CD1c-positive myeloid dendritic cell (primary cell): ENCODE results near the gene ATP9B.

Experiments used
- DNase-seq: peaks from one replicate; pipeline ENCODE4 v3.0.0-alpha.2; 2016; ENCODE audit errors: extremely low spot score

The ATP9B gene

GRCh38 chr18:79396431-79397246 is 327.4 kb downstream of the ATP9B start:
- peak; percentile 43 for DNase-seq

GRCh38 chr18:79397247-79397829 is 328.1 kb downstream of the ATP9B start:
- DNase-seq, result no peak

- DNase-seq, result no peak
Observed at GRCh38 chr18:79397830-79398761, 328.9 kb downstream of the ATP9B start.

- DNase-seq, result peak; percentile 25
Observed at GRCh38 chr18:79399275-79400081, 330.3 kb downstream of the ATP9B start.

- DNase-seq, result peak; percentile 68
Observed at GRCh38 chr18:79400091-79400590, 330.9 kb downstream of the ATP9B start.

- DNase-seq, result peak; percentile 15
Observed at GRCh38 chr18:79400591-79401381, 331.6 kb downstream of the ATP9B start.

- DNase-seq, result no peak
Observed at GRCh38 chr18:79401494-79402208, 332.5 kb downstream of the ATP9B start.

GRCh38 chr18:79402209-79402576 is 333.0 kb downstream of the ATP9B start:
- DNase-seq, result no peak

- peak; percentile 57 for DNase-seq
Observed at GRCh38 chr18:79402977-79403722, 334.0 kb downstream of the ATP9B start.

GRCh38 chr18:79403723-79404566 is 334.8 kb downstream of the ATP9B start:
- no peak for DNase-seq

GRCh38 chr18:79404567-79404910 is 335.3 kb downstream of the ATP9B start:
- no peak for DNase-seq

- no peak for DNase-seq
Observed at GRCh38 chr18:79405019-79405780, 336.0 kb downstream of the ATP9B start.

GRCh38 chr18:79405781-79406575 is 336.8 kb downstream of the ATP9B start:
- DNase-seq, result peak; percentile 89

- no peak for DNase-seq
Observed at GRCh38 chr18:79406708-79407107, 337.5 kb downstream of the ATP9B start.

GRCh38 chr18:79409313-79409712 is 340.1 kb downstream of the ATP9B start:
- DNase-seq, result no peak

- DNase-seq, result no peak
Observed at GRCh38 chr18:79410171-79410641, 341.0 kb downstream of the ATP9B start.
